Stimulated activated CD8-positive, alpha-beta memory T cell treated with anti-CD3 and anti-CD28 coated beads, Interleukin-15, amount 100 ng/mL, for 24 hours (primary cell): ENCODE results near the gene RBBP8NL.
A peak's percentile ranks its signal among the peaks of the same experiment; 100 is the strongest.

Experiments used
- DNase-seq: peaks from one replicate; pipeline ENCODE4 v3.0.0-alpha.2; 2020; ENCODE audit warnings: low read depth

Gene RBBP8NL

DNA sequence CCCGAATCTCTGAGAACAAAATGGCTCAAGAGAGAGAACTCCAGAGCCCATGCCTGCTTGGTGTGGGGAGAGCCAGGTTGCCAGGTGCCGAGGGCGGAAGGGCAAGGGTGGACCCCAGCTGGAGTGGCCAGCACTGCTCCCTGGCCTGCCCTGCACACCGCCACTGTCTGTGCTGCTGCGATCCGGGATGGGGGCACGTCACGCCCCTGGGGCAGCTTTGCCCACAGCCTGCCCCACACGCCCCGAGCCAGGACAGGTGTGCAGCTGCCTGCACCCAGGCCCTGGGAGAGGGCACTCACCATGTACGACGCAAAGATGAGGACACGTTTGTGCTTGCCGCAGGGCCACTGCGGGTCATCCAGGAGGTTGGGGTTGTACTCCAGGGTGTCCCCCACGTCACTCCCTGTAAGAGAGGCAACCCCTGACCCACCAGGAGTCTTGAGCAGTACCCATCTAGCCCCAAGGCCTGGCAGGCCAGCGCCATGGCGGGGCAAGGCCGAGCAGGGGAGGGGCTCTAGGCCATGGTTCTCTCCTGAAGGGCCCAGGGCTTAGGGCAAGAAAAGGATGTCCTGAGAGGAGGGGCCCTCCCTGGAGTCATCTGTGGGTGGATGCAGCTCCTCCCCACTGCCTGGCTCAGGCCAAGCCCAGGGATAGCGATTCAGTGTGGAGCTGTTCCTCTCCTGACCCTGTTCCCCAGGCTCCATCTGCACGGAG, 34.6 kb downstream of the RBBP8NL start:
- DNase-seq: no peak

DNA sequence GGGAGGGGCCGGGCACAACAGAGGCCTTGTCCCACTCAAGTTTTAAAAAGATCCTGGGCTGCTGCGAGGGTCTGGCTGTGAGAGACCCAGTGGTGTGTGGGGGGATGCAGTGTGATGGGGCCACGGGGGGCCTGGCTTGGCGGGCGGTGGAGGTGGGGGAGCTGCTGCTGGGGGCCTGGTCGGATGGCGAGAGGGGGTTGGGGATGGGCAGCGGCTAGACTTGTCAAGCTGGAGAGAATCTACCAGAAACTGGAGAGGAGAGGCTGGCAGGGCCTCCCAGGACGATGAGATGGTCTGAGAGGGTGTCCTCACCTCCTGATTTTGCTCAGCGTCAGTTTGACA, 35.3 kb downstream of the RBBP8NL start:
- DNase-seq: no peak

DNA sequence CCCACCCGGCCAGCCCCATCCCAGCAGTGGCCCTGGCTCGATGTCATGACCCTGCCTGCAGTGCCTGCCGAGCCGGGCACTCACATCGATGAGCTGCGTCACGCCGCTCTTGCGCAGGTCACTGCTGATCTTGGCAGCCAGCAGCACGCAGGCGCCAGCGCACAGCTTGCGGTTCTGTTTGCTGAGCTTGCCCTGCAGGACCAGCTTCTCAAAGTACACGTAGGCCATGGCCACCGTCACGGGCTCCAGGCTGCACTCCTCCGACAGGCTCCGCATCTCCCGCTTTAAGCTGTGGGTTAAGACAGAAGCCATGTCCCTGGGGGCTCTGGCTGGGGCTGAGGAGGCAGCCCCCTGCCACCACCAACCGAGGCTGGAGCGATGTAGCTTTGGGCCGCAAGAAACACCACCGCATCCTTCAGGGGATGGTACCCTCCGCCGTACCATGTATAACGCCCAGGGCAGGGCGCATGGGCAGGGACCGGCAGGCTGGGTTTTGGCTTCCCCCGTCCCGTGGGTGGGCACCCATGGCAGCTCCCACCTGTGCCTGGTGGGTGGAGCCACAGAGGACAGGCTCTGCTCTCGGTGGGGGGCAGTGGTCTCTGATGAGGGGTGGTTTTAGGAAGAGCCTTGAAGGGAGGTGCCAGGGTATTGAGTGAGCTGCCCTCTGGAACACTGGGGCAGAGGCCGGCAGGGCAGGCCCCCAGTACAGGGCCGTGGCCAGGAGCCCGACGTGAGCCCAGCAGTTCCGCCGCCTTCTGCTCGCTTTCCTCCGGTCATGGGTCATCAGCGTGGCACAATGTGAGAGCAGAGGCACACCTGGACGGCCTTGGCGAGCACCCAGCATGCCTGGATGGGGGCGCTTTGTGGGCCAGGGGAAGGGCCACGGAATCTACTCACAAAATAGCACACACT, 35.9 kb downstream of the RBBP8NL start:
- no peak for DNase-seq

DNA sequence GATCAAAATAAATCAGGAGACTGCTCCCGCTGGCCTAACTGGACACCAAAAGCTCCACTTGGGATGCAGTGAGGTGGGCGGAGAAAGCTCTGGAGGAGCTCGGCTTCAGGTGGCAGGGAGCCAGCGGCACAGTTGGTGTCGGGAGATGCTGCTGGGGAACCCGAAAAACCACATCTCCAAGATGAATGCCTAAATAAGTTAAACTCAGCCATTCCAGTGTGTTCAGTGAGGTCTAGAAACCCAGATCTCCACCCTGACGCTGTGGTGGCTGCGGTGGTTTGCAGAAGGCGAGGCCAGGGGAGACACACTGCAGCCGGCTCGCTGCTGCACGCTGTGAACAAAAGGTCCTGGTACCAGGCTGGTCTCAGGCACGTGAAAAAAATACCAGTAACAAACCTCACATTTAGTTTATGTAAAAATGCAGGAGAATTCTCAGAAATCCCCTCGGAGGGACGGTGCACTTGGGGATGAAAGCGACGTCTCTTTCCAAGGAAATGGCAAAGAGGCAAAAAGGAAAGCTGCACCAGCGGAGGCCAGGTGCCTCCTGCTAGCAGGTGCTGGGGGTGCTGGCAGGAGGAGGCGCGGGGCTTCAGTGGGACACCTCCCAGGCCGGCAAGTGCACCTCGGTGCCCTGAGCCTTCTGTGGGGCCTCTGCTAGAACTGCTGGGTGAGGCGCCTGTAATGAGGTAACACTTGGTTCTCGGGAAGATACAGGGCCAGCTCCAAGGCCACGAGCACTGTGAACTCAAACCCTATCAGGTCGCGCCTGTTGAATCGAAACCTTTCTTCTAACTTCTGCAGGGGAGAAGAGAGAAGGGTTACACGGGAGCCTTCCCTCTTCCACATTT, 36.8 kb downstream of the RBBP8NL start:
- no peak for DNase-seq

DNA sequence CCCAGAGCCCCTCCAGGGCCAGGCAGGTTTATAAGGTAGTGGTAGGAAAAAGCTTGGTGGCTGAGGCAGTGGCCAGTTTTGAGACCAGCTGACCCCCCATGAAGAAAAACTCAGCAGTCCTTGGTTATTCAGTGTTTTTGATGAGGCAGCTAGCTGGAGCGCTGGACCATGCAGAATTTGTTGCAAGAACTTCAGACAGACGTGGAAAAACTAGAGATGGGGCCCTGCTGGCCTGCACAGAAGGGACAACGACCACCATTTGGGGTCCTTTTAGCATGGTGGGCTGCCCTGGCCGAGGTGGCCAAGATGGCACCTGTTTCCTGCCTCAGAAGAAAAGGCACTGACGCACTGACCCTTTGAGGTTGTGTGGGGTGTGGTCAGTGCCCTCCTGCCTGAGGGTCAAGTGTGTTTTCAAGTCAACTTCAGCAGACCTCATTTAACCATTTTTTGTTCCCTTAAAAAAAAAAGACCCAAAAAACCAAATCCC, 37.7 kb downstream of the RBBP8NL start:
- no peak for DNase-seq

DNA sequence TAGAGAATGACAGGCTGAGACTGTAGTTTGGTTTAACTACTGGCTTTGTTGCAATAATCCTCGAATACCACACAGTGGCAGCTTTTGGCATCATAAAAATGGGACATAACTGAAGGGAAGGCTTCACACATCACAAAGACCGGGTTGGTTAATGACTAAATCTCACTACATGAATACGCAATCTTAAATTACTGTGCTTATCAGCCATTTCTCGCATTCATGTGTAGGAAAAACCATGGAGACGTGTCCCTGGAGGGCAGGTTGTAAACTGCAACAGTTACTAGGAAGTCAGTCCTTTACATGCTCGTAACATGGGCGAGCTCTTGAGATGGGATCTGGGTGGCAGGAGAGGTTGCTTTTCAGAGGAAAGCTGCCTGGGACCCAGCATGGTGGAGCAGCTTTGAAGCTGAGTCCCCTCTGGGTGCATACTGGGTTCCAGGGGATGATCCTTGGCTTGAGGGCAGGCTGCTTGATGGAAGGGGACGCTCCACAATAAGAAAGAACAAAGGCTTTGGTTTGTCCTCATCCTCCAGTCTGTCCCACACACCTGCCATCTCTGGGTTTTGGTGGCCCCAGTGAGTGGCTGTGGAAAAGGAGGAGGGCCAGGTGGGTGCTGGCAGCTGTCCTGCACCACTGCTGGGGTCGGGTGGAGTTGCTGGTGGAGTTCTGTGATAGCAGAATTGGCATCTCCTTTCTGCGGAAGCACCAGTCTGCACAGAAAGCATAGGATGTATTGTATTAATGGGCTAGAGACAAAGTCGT, 38.3 kb downstream of the RBBP8NL start:
- no peak for DNase-seq

DNA sequence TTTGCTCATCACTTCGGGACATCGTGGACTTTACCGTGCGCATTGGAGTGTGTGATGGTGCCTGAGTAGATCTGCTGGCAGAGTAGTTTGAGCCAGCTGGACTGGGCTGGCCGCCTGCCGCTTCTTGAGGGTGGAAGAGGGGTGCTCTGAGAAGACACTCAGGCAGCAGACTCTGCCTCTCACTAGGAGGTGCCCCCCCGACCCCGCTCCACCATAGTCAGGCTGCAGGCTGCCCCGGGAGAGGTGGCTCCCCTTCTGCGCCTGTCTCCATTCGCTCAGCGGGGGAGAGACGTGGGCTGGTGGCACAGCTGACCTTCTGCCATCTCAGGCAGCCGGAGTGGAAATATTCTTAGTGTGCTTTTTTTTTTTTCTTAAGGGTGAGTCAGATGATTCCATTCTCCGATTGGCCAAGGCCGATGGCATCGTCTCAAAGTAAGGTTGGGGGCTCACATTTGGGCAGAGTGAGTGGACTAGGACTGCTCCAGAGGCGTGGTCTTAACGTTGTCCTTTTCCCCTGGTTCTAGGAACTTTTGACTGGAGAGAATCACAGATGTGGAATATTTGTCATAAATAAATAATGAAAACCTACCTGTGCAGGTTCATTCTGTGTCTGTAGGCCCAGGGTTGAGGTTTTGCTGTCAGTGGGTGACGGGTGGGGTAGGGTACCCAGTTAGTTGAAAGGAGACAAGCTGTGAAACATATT, 39.3 kb downstream of the RBBP8NL start:
- DNase-seq: no peak

DNA sequence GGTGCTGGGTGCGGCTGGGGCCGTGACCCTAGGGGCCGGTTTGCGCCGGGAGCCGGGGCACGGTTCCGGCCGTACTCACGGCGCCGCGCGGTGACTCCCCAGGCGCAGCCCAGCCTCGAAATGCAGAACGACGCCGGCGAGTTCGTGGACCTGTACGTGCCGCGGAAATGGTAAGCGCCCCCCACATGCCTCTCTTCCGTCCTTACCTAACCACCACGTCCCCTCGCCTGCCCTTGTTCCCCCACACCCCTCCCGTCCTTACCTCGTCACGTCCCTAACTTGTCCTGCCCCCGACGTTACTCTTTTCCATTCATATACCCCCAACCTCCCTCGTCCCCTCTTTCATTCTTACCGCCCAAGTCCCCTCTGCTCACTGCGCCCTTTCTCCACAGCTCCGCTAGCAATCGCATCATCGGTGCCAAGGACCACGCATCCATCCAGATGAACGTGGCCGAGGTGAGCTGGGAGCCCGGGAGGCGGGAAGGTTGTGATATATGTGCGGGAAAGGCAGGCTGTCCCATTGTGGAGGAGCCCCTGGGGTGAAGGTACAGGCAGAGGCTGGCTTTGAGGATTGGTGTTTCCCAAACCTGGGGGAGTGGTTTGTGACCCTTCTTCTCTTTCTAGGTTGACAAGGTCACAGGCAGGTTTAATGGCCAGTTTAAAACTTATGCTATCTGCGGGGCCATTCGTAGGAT, 40.0 kb downstream of the RBBP8NL start:
- no peak for DNase-seq

DNA sequence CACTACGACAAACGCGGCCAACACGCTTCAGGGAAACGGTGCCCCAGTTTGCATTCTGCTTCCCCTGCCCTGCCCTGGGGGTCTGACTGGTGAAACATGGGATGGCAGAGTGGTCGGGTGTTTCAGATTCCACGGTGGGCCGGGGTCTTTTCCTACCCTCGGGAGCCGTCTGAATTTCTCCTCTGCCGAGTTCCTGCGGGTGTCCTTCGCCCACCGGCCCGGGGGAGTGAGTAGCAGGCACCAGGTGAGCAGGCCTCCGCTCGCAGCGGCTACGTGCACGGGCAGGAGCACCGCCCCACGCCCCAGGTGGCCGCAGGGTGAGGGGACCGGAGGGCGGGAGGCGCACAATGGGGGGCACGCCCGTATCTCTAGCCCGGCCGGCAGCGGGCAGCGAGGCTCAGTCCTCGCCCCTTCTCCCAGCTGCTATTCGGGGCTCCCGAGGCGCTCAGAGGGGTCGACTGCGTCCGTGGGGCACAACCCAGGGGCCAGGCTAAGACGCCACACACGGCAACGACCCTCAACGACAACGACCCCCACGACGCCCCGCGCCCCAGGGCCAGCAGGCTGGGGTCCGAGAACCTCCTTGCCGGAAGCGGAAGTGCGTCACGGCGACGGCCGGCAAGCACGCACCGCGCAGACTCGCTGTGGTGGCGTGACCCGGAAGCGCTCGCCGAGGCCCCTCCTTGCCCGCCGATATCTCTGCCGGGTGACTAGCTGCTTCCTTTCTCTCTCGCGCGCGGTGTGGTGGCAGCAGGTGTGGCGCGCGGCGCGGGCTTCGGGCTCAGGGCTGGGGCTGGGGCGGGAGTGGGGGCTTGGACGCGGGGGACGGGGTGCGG, 40.7 kb downstream of the RBBP8NL start, which contains the start of gene RPS21:
TSS of gene RPS21 (plus strand) at position 721 of the 836 bp plus-strand sequence. CDS start 236 bp downstream, outside the sequence.
- peak; percentile 92 for DNase-seq

DNA sequence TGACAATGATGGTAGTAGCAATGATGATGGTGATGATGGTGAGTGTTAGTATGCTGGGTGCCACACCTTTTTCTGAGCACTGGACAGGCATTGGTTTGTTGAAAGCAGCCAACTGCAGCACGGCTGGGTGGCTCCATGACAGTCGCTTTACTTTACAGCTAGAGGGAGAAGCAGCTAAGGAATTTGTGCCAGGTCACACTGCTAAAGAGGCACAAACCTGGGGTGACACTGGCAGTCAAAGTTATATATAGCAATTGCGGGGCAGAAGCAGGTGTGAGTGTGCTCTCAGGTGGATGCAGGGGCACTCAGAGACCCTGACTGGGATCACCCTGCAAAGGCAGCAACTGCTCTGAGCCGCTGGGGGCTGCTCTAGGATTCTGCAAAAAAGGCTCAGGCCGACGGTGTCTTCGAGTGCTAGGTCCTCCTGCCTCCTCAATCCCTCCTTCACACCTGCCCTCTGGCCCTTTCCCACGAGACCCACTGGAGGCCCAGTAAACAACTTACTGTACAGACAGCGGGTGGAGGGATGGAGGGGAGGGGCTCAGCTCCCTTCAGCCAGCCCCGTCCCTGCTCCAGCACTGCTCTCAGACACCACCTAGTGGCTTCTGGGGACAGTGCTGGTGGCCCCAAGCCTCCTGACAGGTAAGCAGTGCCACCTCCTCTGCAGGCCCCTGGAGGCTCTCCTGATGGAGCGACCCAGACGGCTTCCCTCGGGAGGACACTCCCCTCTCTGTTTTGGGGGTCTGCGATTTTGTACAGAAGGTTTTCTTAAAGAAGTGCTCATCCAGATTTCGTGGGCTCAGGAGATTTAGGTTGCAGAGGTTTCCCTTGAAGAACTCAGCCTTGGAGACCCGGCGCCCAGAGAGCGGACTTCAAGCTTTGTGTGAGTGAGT, 44.8 kb downstream of the RBBP8NL start:
- DNase-seq: no peak

DNA sequence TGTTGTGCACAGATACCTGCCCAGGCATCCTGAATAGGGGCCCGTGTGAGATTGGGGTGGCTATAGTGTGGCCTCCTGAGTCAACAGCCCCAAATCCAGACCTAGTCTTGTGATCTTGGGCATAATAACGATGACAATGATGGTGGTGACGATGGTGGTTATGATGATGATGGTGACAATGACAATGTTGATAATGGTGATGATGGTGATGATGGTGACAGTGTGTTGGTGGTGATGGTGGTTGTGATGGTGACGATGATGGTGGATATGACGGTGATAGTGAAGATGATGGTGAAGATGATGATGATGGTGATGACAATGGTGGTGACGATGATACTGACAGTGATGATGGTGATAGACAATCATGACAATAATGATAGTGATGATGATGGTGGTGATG, 45.5 kb downstream of the RBBP8NL start:
- no peak for DNase-seq

DNA sequence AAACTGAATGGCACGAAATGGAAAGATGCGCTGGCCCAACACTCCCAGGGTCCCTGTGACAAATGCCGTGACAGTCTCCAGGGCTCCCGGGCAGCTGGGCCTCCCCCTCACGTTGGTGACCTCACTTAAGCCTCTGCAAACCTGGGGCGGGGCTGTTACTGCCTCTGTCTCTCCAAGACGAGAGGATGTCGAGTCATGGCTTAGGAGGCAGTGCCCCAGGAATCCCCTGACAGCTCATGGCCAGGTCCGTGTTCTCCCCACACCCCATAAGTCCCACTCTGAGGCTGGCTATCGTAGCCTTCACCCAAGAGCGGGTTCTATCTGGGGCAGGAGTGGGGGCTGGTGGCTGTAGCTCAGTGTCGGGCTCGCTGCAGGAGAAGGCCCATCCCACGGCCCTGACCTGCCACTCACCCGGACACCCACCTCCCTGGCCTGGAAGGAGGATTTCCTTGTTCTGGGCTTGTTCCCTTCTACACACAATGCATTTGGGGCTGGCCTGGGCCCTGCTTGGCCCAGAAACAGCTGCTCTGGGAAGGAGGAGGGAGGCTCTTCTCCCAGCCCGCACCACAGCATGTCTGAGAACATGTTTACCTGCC, 46.0 kb downstream of the RBBP8NL start:
- DNase-seq: no peak

DNA sequence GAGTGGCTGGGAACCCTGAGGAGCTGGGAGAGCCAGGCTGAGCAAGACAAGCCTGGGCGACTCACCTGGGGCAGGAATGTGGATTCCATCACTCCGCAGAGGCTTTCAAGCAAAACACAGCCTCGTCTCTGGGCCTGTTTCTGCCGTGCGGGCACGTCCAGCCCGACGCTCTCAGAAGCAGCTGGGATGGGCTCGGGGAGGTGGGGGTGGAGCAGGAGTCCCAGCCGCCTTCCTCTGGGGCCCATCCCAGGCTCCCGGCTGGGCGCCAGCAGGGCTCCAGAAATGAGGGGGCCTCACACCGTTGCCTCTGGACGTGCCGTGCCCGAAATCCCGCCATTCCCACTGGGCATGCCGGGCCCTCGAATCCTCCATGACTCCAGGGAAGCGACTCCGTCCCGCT, 49.1 kb downstream of the RBBP8NL start:
- no peak for DNase-seq

DNA sequence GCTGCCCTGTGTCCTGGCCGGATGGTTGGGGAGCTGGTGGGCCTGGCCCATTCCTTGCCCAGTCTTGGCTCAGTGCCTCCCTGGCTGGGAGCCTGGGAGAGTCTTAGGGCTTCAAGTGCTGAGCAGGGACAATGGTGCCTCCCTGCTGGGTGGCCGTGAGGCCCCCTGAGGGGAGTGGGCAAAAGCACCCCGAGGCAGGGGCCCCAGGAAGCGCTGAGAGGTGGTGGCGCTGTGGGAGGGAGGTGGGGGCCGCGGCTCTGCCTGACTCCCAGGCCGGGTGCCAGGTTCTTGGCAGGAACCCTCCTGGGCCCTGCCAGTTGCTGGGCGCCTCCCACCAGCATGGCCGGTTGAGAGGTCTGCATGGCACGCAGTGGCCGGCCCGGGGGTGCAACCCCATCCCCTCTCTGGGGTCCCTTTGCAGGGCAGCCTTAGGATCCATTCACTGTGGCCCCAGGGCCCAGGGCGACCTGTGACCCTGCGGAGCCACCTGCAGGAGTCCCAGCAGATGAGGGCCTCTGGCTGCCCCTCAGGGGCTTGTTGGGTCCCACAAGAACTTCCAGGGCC, 49.6 kb downstream of the RBBP8NL start:
- no peak for DNase-seq

DNA sequence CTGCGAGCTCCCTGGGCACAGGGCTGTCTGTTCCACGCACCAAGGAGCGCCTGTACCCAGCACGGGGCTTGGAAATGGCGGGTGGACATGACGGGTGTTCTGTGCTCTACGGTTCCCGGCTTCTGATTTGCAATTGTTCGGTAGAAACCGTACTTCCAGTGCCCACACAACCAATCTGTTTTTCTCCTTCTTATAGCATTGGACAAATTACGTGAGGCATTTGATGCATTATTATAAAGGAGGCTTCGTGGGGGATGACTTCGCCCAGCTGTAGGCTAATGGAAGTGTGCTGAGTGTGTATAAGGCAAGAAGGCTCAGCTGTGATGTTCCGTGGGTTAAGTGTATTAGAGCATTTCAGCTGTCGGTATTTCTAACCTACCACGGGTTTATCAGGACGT, 50.3 kb downstream of the RBBP8NL start:
- DNase-seq: no peak

DNA sequence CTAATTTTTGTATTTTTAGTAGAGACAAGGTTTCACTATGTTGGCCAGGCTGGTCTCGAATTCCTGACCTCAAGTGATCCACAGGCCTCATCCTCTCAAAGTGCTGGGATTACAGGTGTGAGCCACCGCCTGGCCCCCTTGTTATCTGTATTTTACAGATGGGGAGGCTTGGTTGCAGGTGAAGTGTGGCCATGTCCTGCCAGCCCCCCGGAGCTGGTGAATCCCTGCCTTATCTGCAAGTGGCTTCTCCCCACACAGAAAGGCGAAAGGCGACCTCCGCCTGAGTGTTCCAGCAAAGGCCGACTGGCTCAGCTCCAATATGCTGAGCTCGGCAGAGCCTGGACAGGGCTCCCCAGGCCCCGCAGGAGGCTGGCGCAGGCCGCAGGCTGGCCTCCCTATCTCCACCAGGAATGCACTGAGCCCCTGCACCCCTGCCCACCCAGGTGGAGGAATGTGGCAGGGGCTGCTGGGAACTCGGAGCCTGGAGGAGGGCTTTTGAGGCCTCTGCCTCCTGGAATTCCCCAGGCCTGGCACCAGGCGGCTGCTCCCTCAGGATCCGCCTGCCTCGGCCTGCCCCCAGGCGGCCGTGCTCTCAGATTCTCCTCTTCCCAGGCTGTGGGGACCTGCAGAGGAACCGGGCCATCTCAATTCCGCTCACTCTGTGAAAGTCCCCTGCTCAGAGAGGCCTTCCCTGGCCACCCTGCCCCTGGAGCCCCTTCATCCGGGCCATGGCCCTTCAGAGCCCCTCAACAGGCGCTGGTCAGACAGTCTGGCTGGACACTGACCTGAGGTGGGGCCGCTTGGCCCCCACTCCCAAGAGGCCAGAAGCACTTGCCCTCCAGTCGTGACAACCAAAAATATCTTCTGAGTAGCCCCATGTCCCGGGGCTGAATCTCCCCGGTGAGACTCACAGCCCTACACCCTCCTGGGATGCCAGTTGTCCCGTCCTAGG, 51.0 kb downstream of the RBBP8NL start:
- no peak for DNase-seq
